GM18907 (cell line): Measurements from ENCODE around the gene RBM26.
"Not testable (repeated sequence)": the region's sequence is repeated elsewhere in the genome, so short reads cannot be mapped to it uniquely, and the experiment has no call there.

Experiments
- ATAC-seq: cut with Tn5 transposase; IDR thresholded peaks from one replicate; pipeline ENCODE4 v1.9.1; 2021; ENCODE audit warnings: mild to moderate bottlenecking, moderate library complexity; ENCODE audit not compliant: unreplicated experiment

RBM26 gene

GRCh38 chr13:79387853-79388252, 18.2 kb downstream of the RBM26 start:
- no peak for ATAC-seq

GRCh38 chr13:79386125-79386826, 19.8 kb downstream of the RBM26 start:
- peak; percentile 19 for ATAC-seq

- ATAC-seq, result peak; percentile 95
These were observed 20.4 kb downstream of the RBM26 start for GRCh38 chr13:79385694-79386093.

- ATAC-seq, result no peak
These were observed 21.9 kb downstream of the RBM26 start for GRCh38 chr13:79384022-79384610.

- ATAC-seq, result peak; percentile 48
These were observed 23.3 kb downstream of the RBM26 start for GRCh38 chr13:79382545-79383275.

- ATAC-seq, result no peak
These were observed 25.1 kb downstream of the RBM26 start for GRCh38 chr13:79380997-79381396.

- ATAC-seq, result no peak
These were observed 26.8 kb downstream of the RBM26 start for GRCh38 chr13:79379274-79379673.

GRCh38 chr13:79376843-79377242, 29.2 kb downstream of the RBM26 start:
- no peak for ATAC-seq

- ATAC-seq, result no peak
These were observed 31.5 kb downstream of the RBM26 start for GRCh38 chr13:79374578-79374977.

- ATAC-seq, result no peak
These were observed 32.1 kb downstream of the RBM26 start for GRCh38 chr13:79373916-79374315.

- no peak for ATAC-seq
These were observed 36.8 kb downstream of the RBM26 start for GRCh38 chr13:79369226-79369625.

- no peak for ATAC-seq
These were observed 40.1 kb downstream of the RBM26 start for GRCh38 chr13:79365981-79366380.

GRCh38 chr13:79361299-79361698, 44.8 kb downstream of the RBM26 start:
- no peak for ATAC-seq

GRCh38 chr13:79360095-79360494, 46.0 kb downstream of the RBM26 start:
- ATAC-seq, result peak; percentile 54

GRCh38 chr13:79359064-79359463, 47.0 kb downstream of the RBM26 start:
- no peak for ATAC-seq

GRCh38 chr13:79354285-79354684, 51.8 kb downstream of the RBM26 start:
- ATAC-seq, result no peak

- no peak for ATAC-seq
These were observed 52.4 kb downstream of the RBM26 start for GRCh38 chr13:79353693-79354092.

- no peak for ATAC-seq
These were observed 53.9 kb downstream of the RBM26 start for GRCh38 chr13:79352107-79352506.

GRCh38 chr13:79349608-79350007, 56.4 kb downstream of the RBM26 start:
- ATAC-seq, result not testable (repeated sequence)

- no peak for ATAC-seq
These were observed 57.0 kb downstream of the RBM26 start for GRCh38 chr13:79349011-79349410.

- no peak for ATAC-seq
These were observed 59.6 kb downstream of the RBM26 start for GRCh38 chr13:79346300-79346914.

- ATAC-seq, result no peak
These were observed 64.9 kb downstream of the RBM26 start for GRCh38 chr13:79341202-79341601.
